Nephron progenitor cell (in vitro differentiated cells): Measurements from ENCODE around the gene CPM.

ENCODE experiments used
- DNase-seq: peaks from one replicate; pipeline ENCODE4 v3.0.0; 2021
- H3K27ac Mint-ChIP-seq: 2 replicates; pipeline ENCODE4 v1.8.0; 2021; ENCODE audit warnings: mild to moderate bottlenecking, moderate library complexity, mixed read lengths
- H3K27me3 Mint-ChIP-seq: 2 replicates; pipeline ENCODE4 v1.8.0; 2021; ENCODE audit warnings: mild to moderate bottlenecking, low read depth, mixed read lengths; ENCODE audit not compliant: poor library complexity
- H3K36me3 Mint-ChIP-seq: 2 replicates; pipeline ENCODE4 v1.8.0; 2021; ENCODE audit warnings: low read depth, mixed read lengths
- H3K4me1 Mint-ChIP-seq: 2 replicates; pipeline ENCODE4 v1.8.0; 2021; ENCODE audit warnings: mixed read lengths
- H3K4me3 Mint-ChIP-seq: 2 replicates; pipeline ENCODE4 v1.8.0; 2021; ENCODE audit warnings: mild to moderate bottlenecking, moderate library complexity, mixed read lengths
- H3K9me3 Mint-ChIP-seq: 2 replicates; pipeline ENCODE4 v1.8.0; 2021; ENCODE audit warnings: mild to moderate bottlenecking, moderate library complexity, mixed read lengths
- TF ChIP-seq, protein P1 (sequence below): fragments of 200-600 bp; sonication (generic); IDR thresholded peaks from 2 replicates; pipeline ENCODE4 v1.5.0; 2021; ENCODE audit warnings: antibody characterized with exemption

CPM gene

DNA sequence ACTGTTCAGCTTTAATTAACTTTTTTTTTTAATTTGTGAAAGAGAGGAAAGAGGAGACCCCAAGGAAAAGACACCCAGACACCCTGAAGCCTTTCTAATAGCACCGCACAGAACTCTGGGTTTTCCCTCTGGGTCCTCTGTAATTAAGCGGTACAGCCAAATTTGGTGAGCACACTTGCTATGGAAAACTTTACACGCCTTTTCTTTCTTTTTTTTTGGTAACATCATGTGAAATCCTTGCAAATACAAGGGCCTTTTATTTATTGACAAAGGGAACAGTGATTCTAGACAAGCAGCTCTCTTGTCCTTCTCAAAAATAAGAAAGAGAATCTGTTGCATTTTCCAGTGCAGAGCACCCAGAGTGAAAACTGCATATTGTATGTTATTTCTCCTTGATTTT is 44.4 kb upstream of the CPM start:
- no peak overlapping the region for H3K4me3 Mint-ChIP-seq
- DNase-seq: no peak
- TF ChIP-seq, protein P1, sequence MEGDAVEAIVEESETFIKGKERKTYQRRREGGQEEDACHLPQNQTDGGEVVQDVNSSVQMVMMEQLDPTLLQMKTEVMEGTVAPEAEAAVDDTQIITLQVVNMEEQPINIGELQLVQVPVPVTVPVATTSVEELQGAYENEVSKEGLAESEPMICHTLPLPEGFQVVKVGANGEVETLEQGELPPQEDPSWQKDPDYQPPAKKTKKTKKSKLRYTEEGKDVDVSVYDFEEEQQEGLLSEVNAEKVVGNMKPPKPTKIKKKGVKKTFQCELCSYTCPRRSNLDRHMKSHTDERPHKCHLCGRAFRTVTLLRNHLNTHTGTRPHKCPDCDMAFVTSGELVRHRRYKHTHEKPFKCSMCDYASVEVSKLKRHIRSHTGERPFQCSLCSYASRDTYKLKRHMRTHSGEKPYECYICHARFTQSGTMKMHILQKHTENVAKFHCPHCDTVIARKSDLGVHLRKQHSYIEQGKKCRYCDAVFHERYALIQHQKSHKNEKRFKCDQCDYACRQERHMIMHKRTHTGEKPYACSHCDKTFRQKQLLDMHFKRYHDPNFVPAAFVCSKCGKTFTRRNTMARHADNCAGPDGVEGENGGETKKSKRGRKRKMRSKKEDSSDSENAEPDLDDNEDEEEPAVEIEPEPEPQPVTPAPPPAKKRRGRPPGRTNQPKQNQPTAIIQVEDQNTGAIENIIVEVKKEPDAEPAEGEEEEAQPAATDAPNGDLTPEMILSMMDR: no peak
- no peaks in the 10 kb centered on the region for H3K36me3 Mint-ChIP-seq
- no peaks in the 10 kb centered on the region for H3K27me3 Mint-ChIP-seq
- H3K27ac Mint-ChIP-seq: no peak overlapping the region
- H3K4me1 Mint-ChIP-seq: peaks cover 10% of the 10 kb centered on the region
- H3K9me3 Mint-ChIP-seq: no peaks in the 10 kb centered on the region

- H3K27me3 Mint-ChIP-seq: no peaks in the 10 kb centered on the region
- no peaks in the 10 kb centered on the region for H3K36me3 Mint-ChIP-seq
- no peak overlapping the region for H3K27ac Mint-ChIP-seq
- H3K4me1 Mint-ChIP-seq: peaks cover 10% of the 10 kb centered on the region
- no peak for DNase-seq
- H3K4me3 Mint-ChIP-seq: no peak overlapping the region
- TF ChIP-seq, protein P1: no peak
- H3K9me3 Mint-ChIP-seq: no peaks in the 10 kb centered on the region
These were observed 43.4 kb upstream of the CPM start for GRCh38 chr12:68976395-68976841.

DNA sequence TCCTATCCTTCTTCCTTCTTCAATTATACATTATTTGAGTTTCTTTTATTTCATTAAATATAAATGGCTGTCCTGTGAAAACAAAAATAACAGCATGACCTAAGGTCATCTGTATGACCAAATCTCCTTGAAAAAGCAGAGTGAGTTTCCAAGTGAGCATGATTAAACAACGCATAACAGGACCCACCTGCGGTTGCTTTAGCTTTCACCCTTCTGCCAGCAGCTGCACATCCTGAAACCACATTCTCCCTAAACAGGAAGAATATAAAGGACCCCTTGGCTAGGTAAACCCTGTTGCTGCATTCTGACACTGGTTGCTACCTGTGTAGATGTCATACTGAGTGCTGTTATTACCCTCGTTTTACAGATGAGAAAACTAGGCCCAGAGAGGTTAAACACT is 42.8 kb upstream of the CPM start:
- H3K4me3 Mint-ChIP-seq: no peak overlapping the region
- no peak overlapping the region for H3K27ac Mint-ChIP-seq
- peaks cover 10% of the 10 kb centered on the region for H3K4me1 Mint-ChIP-seq
- DNase-seq: no peak
- H3K36me3 Mint-ChIP-seq: no peaks in the 10 kb centered on the region
- no peaks in the 10 kb centered on the region for H3K27me3 Mint-ChIP-seq
- TF ChIP-seq, protein P1: no peak
- no peaks in the 10 kb centered on the region for H3K9me3 Mint-ChIP-seq

DNA sequence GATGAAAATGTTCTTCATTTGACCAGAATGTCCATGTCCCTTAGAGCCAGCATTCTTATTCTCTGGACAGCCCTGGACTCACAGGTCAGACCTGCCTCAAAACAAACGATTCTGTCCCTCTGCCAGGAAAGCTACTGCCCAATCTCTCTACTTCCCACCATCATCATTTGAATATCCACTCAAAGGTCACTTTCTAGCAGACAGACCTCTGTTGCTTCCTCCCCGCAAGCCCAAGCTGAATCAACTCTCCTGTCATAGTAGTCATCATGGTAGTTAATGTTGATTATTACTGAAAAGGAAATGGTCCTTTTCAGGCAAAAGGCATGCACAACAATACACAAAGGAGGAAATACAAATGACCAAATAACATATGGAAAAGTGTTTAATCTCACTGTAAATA is 39.6 kb upstream of the CPM start:
- no peak overlapping the region for H3K4me3 Mint-ChIP-seq
- TF ChIP-seq, protein P1: no peak
- no peak for DNase-seq
- H3K27me3 Mint-ChIP-seq: peaks cover 3% of the 10 kb centered on the region
- no peaks in the 10 kb centered on the region for H3K36me3 Mint-ChIP-seq
- no peaks in the 10 kb centered on the region for H3K9me3 Mint-ChIP-seq
- no peak overlapping the region for H3K27ac Mint-ChIP-seq
- H3K4me1 Mint-ChIP-seq: peaks cover 3% of the 10 kb centered on the region

DNA sequence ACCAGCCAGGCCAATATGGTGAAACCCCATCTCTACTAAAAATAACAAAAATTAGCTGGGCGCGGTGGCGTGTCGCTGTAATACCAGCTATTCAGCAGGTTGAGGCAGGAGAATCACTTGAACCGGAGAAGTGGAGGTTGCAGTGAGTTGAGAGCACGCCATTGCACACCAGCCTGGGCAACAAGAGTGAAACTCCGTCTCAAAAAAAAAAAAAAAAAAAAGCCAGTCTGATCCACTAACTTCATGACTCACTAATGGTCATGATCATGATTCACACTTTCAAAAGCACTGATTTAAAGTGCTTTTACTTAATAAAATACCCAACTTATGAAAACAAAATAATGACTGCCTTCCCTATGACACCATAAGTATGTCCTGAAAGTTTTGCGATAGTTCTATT is 38.4 kb upstream of the CPM start:
- peaks cover 3% of the 10 kb centered on the region for H3K27me3 Mint-ChIP-seq
- DNase-seq: no peak
- H3K4me1 Mint-ChIP-seq: peaks cover 3% of the 10 kb centered on the region
- H3K36me3 Mint-ChIP-seq: no peaks in the 10 kb centered on the region
- TF ChIP-seq, protein P1: no peak
- H3K9me3 Mint-ChIP-seq: no peaks in the 10 kb centered on the region
- H3K4me3 Mint-ChIP-seq: no peak overlapping the region
- H3K27ac Mint-ChIP-seq: no peak overlapping the region

DNA sequence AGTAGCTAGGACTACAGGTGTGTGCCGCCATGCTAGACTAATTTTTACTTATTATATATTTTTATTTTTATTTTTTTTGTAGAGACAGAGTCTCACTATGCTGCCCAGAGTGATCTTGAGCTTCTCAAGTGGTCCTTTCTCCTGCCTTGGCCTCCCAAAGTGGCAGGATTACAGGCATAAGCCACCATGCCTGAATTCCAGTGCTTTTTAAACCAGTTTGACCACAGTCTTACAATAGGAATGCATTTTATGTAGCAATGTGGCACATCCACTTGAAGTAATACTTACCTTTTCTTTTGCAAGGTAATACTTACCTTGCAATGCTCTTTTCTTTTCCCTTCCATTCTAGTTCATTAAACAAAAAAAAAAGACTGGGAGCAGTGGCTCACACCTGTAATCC is 38.0 kb upstream of the CPM start:
- Mint-ChIP-seq H3K36me3 (no peaks in the 10 kb centered on the region), H3K27ac (no peak overlapping the region), H3K27me3 (peaks cover 3% of the 10 kb centered on the region), H3K4me3 (no peak overlapping the region), H3K9me3 (no peaks in the 10 kb centered on the region), H3K4me1 (peaks cover 3% of the 10 kb centered on the region)
- TF ChIP-seq, protein P1: no peak
- no peak for DNase-seq
